HL-60 (cell line): ENCODE results near the gene ITCH.

Experiments
- DNase-seq, 2 experiments: peaks; one replicate each; pipeline ENCODE4 v3.0.0-alpha.2; 2010 to 2020; ENCODE audit warnings: low read depth in 1 of 2, low spot score in 1 of 2
- H3K27ac ChIP-seq: fragments of 250-450 bp; sonication (Bioruptor Pico); replicated peaks from 2 replicates; pipeline ENCODE4 v1.5.1; 2020; ENCODE audit warnings: mild to moderate bottlenecking, moderate library complexity
- H3K27me3 ChIP-seq: fragments of 250-450 bp; sonication (Bioruptor Pico); 2 replicates; pipeline ENCODE4 v1.5.1; 2021; ENCODE audit warnings: mild to moderate bottlenecking, moderate library complexity; ENCODE audit not compliant: insufficient read depth, poor library complexity, severe bottlenecking
- H3K4me3 ChIP-seq: replicated peaks from 2 replicates; pipeline ENCODE4 v1.5.1; 2011; ENCODE audit warnings: mild to moderate bottlenecking, control low read depth, low read length; ENCODE audit not compliant: insufficient read depth
- CTCF ChIP-seq: IDR thresholded peaks from one replicate; pipeline ENCODE4 v1.5.1; 2011; ENCODE audit warnings: low read length, control low read depth, inconsistent platforms; ENCODE audit not compliant: insufficient read depth
- GABPA ChIP-seq: IDR thresholded peaks from 2 replicates; pipeline ENCODE4 v1.6.1; 2012; ENCODE audit warnings: low read depth
- POLR2AphosphoS5 ChIP-seq: IDR thresholded peaks from 2 replicates; pipeline ENCODE4 v1.6.1; 2012; ENCODE audit warnings: low read depth
- REST ChIP-seq: IDR thresholded peaks from 2 replicates; pipeline ENCODE4 v1.6.1; 2012; ENCODE audit warnings: low read depth; ENCODE audit not compliant: insufficient replicate concordance
- SPI1 ChIP-seq: IDR thresholded peaks from 2 replicates; pipeline ENCODE4 v1.6.1; 2012; ENCODE audit warnings: low read depth, mild to moderate bottlenecking, borderline replicate concordance

The ITCH gene

GRCh38 chr20:34362502-34363061 is 491 bp upstream of the ITCH start:
- H3K27me3 ChIP-seq: no peaks in the 10 kb centered on the region
- no peak for DNase-seq
- TF ChIP-seq CTCF: no peak
- no peak for TF ChIP-seq SPI1
- TF ChIP-seq GABPA: no peak
- H3K4me3 ChIP-seq: no peak overlapping the region
- H3K27ac ChIP-seq: no peak overlapping the region

- DNase-seq: peak in 1 of 2 experiments; percentile 18
- Histone ChIP-seq H3K4me3 (peak overlapping the region; percentile 77), H3K27me3 (no peaks in the 10 kb centered on the region), H3K27ac (peak overlapping the region; percentile 81)
- TF ChIP-seq CTCF (no peak), POLR2AphosphoS5 (no peak), REST (no peak), GABPA (no peak)
These were observed 571 bp downstream of the ITCH start for GRCh38 chr20:34363465-34364222.

GRCh38 chr20:34364223-34364506 is 1.1 kb downstream of the ITCH start:
- peak overlapping the region; percentile 81 for H3K27ac ChIP-seq
- H3K4me3 ChIP-seq: peak overlapping the region; percentile 77
- no peaks in the 10 kb centered on the region for H3K27me3 ChIP-seq
- DNase-seq: no peak
- TF ChIP-seq REST: no peak
- no peak for TF ChIP-seq POLR2AphosphoS5
- TF ChIP-seq SPI1: no peak
- TF ChIP-seq GABPA: no peak
- TF ChIP-seq CTCF: no peak

GRCh38 chr20:34365765-34366213 is 2.7 kb downstream of the ITCH start:
- Histone ChIP-seq H3K27me3 (no peaks in the 10 kb centered on the region), H3K27ac (no peak overlapping the region), H3K4me3 (no peak overlapping the region)
- TF ChIP-seq GABPA: no peak
- TF ChIP-seq CTCF: no peak
- TF ChIP-seq POLR2AphosphoS5: 0 out of 2 replicates have a peak, but pooled peaks have one; percentile 13
- no peak for TF ChIP-seq REST
- TF ChIP-seq SPI1: peak; percentile 98
- peak; percentile 85 for DNase-seq
